KMS-11 (cell line): ENCODE results near the gene SCYGR5.

Experiments used
- H2AFZ ChIP-seq: fragments of 200-600 bp; sonication (generic); 2 replicates; pipeline ENCODE4 v1.6.1; 2016; ENCODE audit warnings: antibody characterized with exemption, mixed run types, low read depth
- H3K27ac ChIP-seq: fragments of 200-600 bp; sonication (generic); 2 replicates; pipeline ENCODE4 v1.6.1; 2016; ENCODE audit warnings: mild to moderate bottlenecking, mixed run types
- H3K27me3 ChIP-seq: fragments of 200-600 bp; sonication (generic); 2 replicates; pipeline ENCODE4 v1.6.1; 2017; ENCODE audit warnings: mild to moderate bottlenecking, low read depth, mixed run types, moderate library complexity; ENCODE audit not compliant: insufficient read depth
- H3K36me3 ChIP-seq: fragments of 200-600 bp; sonication (generic); 2 replicates; pipeline ENCODE4 v1.6.1; 2017; ENCODE audit warnings: mild to moderate bottlenecking, mixed run types; ENCODE audit not compliant: insufficient read depth
- H3K4me1 ChIP-seq: fragments of 200-600 bp; sonication (generic); 2 replicates; pipeline ENCODE4 v1.6.1; 2016; ENCODE audit warnings: mild to moderate bottlenecking, low read depth, mixed run types; ENCODE audit not compliant: poor library complexity, severe bottlenecking
- H3K4me2 ChIP-seq: fragments of 200-600 bp; sonication (generic); 2 replicates; pipeline ENCODE4 v1.7.0; 2016; ENCODE audit warnings: mild to moderate bottlenecking, mixed run types
- H3K4me3 ChIP-seq: fragments of 200-600 bp; sonication (generic); IDR thresholded peaks from 2 replicates; pipeline ENCODE4 v1.6.1; 2017; ENCODE audit warnings: low read depth, low read length, mixed read lengths; ENCODE audit not compliant: insufficient read depth
- H3K79me2 ChIP-seq: fragments of 200-600 bp; sonication (generic); 2 replicates; pipeline ENCODE4 v1.6.1; 2016; ENCODE audit warnings: low read depth, mixed run types; ENCODE audit not compliant: insufficient read depth
- H3K9ac ChIP-seq: fragments of 200-600 bp; sonication (generic); 2 replicates; pipeline ENCODE4 v1.6.1; 2016; ENCODE audit warnings: mild to moderate bottlenecking, mixed run types
- H4K20me1 ChIP-seq: fragments of 200-600 bp; sonication (generic); 2 replicates; pipeline ENCODE4 v1.6.1; 2016; ENCODE audit warnings: mild to moderate bottlenecking, mixed run types; ENCODE audit not compliant: insufficient read depth
- TF ChIP-seq, protein P1 (sequence below): fragments of 200-600 bp; sonication (generic); conservative IDR thresholded peaks from 2 replicates; pipeline ENCODE4 v1.6.1; 2017; ENCODE audit warnings: low read depth, mild to moderate bottlenecking, antibody characterized with exemption, low read length, moderate library complexity, mixed read lengths

The SCYGR5 gene

GRCh38 chr2:227674485-227674884, 7.9 kb downstream of the SCYGR5 start:
- H3K4me1 ChIP-seq: no peaks in the 10 kb centered on the region
- no peaks in the 10 kb centered on the region for H3K27me3 ChIP-seq
- no peaks in the 10 kb centered on the region for H3K36me3 ChIP-seq
- no peak overlapping the region for H3K9ac ChIP-seq
- H3K27ac ChIP-seq: no peak overlapping the region
- no peaks in the 10 kb centered on the region for H3K79me2 ChIP-seq
- no peak overlapping the region for H2AFZ ChIP-seq
- TF ChIP-seq, protein P1, sequence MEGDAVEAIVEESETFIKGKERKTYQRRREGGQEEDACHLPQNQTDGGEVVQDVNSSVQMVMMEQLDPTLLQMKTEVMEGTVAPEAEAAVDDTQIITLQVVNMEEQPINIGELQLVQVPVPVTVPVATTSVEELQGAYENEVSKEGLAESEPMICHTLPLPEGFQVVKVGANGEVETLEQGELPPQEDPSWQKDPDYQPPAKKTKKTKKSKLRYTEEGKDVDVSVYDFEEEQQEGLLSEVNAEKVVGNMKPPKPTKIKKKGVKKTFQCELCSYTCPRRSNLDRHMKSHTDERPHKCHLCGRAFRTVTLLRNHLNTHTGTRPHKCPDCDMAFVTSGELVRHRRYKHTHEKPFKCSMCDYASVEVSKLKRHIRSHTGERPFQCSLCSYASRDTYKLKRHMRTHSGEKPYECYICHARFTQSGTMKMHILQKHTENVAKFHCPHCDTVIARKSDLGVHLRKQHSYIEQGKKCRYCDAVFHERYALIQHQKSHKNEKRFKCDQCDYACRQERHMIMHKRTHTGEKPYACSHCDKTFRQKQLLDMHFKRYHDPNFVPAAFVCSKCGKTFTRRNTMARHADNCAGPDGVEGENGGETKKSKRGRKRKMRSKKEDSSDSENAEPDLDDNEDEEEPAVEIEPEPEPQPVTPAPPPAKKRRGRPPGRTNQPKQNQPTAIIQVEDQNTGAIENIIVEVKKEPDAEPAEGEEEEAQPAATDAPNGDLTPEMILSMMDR: no peak
- H3K4me3 ChIP-seq: no peak overlapping the region
- H3K4me2 ChIP-seq: no peak overlapping the region
- H4K20me1 ChIP-seq: no peaks in the 10 kb centered on the region

DNA sequence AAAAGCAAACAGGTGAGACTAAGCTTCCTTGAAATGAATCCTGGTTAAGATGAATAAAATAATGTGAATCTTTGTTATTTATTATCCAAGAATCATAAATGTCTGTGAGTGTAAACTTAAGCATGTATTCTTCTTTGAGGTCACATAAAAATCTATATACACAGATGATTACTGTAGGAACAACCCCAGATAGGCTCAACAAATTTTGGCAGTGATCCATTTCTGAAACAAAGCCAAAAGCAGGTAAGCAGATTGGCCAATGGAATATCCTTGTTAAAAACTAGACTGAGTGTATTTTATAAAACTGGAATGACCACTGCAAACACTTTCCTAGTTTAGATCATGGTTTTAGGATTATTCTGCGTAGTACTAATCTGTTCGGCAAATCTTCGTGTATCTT, 11.3 kb downstream of the SCYGR5 start:
- TF ChIP-seq, protein P1: no peak
- no peaks in the 10 kb centered on the region for H4K20me1 ChIP-seq
- no peaks in the 10 kb centered on the region for H3K27me3 ChIP-seq
- H3K4me3 ChIP-seq: no peak overlapping the region
- no peak overlapping the region for H3K9ac ChIP-seq
- no peak overlapping the region for H3K27ac ChIP-seq
- H3K79me2 ChIP-seq: no peaks in the 10 kb centered on the region
- H3K36me3 ChIP-seq: no peaks in the 10 kb centered on the region
- no peak overlapping the region for H3K4me2 ChIP-seq
- no peak overlapping the region for H2AFZ ChIP-seq
- no peaks in the 10 kb centered on the region for H3K4me1 ChIP-seq

DNA sequence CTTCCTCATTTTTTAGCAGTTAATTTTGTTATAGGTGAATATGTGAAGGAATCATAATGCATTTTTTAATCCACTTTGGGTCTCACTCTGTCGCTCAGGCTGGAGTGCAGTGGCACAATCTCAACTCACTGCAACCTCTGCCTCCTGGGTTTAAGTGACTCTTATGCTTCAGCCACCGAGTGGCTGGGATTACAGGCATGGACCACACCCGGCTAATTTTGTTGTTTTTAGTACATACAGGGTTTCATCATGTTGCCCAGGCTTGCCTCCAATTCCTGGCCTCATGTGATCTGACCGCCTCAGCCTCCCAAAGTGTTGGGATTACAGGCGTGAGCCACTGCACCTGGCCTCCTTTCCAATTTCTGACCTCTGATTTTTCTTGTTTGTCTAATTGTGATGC, 17.7 kb downstream of the SCYGR5 start:
- H3K79me2 ChIP-seq: no peaks in the 10 kb centered on the region
- no peaks in the 10 kb centered on the region for H3K36me3 ChIP-seq
- H3K27me3 ChIP-seq: no peaks in the 10 kb centered on the region
- TF ChIP-seq, protein P1: no peak
- H3K4me3 ChIP-seq: no peak overlapping the region
- no peak overlapping the region for H3K27ac ChIP-seq
- no peak overlapping the region for H3K4me2 ChIP-seq
- H3K9ac ChIP-seq: no peak overlapping the region
- no peaks in the 10 kb centered on the region for H3K4me1 ChIP-seq
- H2AFZ ChIP-seq: no peak overlapping the region
- no peaks in the 10 kb centered on the region for H4K20me1 ChIP-seq

GRCh38 chr2:227687189-227687588, 20.6 kb downstream of the SCYGR5 start:
- Histone ChIP-seq H3K4me1 (no peaks in the 10 kb centered on the region), H3K36me3 (no peaks in the 10 kb centered on the region), H4K20me1 (no peaks in the 10 kb centered on the region), H3K4me3 (no peak overlapping the region), H2AFZ (no peak overlapping the region), H3K9ac (no peak overlapping the region), H3K27me3 (no peaks in the 10 kb centered on the region), H3K4me2 (no peak overlapping the region), H3K79me2 (no peaks in the 10 kb centered on the region), H3K27ac (no peak overlapping the region)
- TF ChIP-seq, protein P1: no peak
